SHP77 treated with DMSO at 0.1 percent for 48 hours (cell line): ENCODE results near the gene COL1A2.

Experiments used
- DNase-seq: peaks from one replicate; lab custom pipeline; 2025; lab: John Stamatoyannopoulos, UW

COL1A2 gene

GRCh38 chr7:94434042-94434441 is 39.3 kb downstream of the COL1A2 start:
- DNase-seq = no peak

- peak; percentile 34 for DNase-seq
Measured at GRCh38 chr7:94436018-94436604, 41.4 kb downstream of the COL1A2 start.

DNA sequence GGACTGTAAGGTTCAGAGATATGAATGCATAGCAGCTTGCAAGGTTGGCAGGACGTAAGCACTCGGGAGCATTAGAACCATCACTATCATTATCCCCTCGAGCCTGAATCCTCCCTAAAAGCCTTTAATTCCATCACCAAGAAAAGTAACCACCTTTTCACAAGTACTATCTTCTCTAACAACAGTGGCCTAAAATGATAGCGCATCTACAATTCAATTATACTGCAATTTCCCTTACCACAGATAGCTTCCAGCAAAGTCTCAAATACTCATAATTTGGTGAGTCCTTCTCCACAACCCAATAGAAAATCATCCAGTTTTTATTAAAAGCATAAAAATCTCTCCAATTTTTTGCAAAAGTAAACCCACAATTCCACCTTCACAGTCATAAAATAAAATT is 42.0 kb downstream of the COL1A2 start:
- no peak for DNase-seq

- no peak for DNase-seq
Measured at GRCh38 chr7:94439893-94440381, 45.2 kb downstream of the COL1A2 start.

DNA sequence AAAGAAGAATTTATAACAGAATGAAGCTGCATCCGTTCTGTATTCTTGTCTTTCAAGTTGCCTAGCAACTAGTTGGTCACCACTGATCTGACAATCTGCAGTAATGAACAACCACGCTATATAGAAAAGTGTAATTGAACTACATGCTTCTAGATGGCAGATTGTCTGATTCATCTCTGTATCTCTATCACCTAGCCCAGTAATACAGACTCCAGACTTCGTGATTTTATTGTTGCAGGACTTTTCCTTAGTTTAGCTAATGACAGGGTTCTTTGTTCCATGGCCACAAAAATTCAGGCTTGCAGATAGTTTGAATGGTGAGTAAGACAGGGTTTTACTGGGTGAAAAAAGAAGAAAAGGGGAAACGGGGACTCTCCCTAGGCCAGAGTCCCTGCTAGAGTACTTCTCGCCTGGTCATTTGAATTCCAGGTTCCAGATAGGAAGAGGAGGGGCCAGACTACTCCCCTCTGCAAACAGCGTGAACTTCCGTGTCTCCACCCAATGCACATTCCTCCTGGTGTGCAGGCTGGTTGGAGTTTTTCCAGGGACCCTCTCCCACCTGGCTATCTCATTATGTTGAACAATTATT is 45.9 kb downstream of the COL1A2 start:
- no peak for DNase-seq

- no peak for DNase-seq
Measured at GRCh38 chr7:94441138-94441537, 46.4 kb downstream of the COL1A2 start.

DNA sequence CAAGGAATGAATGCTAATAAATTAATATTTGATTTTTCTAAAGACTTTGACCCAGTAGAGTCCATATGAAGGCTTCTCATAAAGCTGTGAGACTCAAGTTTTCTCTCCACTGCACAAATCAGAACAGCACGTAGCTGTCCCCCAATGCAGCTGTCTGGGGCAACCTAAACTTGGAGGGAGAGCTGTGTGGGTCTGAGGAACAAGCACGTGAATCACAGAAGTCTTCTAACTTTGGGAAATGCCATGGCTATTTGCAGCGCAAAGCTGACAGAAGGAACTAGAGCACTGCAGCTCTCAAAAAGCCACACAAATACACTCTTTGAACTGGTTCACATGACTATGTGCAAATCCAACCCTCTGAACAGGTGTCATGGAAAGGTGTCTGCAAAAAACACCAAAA is 47.9 kb downstream of the COL1A2 start:
- DNase-seq = no peak

DNA sequence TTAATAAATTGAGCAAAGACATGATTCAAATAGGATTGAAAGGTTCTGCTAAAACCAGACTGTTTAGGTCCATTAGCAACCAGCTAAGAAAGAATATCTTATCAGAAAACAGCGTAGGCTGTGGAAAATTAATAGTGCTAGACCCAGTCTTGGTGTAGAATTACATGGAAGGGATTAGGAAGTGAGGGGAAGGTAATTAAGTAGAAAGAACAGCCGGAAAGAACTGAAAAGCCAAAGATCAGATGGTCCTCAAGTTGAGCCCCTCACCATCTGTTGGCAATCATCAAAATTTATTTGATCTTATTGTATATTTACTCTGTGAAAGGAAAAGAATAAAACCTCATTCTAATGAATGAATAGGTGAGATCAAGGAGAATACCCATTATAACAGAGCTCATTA is 50.1 kb downstream of the COL1A2 start:
- no peak for DNase-seq

DNA sequence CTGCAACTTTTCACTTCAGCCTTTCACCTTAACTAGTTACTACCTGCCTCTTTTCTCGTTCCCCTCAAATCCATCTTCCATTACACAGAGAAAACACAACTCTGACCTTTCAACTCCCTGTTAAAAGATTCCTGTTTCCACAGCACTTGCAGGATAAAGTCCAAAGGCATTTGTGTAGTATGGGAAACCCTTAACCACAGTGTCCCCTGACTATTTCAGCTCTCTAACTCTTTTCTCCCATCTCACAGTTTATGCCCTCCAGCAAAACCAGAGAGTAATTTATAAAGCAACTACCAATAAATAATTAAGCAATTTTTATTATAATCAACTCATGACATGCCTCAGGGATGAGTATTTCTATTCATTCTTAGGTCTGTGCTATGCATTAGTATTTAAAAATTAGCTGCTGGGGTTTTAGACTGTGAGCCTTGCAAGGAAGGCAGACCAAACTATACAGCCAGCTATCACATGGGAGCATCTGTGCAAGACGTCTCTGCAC is 51.0 kb downstream of the COL1A2 start:
- no peak for DNase-seq

DNA sequence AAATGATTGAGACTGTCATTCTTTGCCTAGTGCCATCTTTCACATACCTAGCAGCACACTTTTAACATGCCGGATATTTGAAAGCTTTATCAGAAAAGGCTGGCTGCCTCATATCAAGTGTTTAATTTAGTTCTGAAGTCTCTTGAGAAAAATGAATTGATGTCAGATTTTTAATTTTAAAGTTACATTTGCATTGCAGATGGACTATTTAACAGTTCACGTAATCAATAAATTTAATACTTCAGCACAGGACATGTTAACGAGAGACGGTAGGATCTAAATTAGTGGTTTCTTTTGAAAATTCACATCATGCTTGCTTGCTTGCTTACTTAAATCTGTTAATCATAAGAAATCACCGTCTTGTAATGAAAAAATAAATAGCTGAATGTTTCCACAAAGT is 51.6 kb downstream of the COL1A2 start:
- no peak for DNase-seq

GRCh38 chr7:94449151-94449725 is 54.5 kb downstream of the COL1A2 start:
- DNase-seq = peak; percentile 55

DNA sequence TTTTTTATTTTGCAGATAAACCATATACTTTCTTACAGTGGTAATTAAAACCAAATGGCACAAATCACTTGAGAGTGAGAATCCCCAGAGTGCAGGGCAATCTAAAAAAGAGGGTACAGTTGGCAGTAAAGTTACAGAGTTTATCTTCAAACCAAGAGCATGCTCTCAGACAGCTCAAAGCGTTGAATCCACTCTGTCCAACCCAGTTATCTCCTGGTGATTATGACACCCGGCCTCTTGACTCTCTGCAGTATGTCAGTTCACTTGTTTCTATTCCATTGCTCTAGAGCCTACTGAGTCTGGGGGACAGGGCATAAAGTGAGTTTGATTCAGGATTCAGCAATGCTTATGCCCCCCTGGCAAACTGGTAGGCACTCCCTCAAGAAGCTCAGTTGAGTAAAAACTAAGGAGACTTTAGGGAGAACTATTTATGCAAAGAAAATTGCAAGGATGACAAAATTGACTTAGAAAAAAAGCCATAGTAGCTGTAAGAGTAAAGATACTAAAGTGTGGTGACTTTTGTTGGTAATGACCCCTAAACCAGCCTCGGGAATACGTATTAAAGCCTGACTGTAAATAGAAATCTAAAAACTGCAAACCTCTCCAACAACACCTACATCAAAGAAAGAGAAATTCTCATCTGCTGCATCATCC is 55.5 kb downstream of the COL1A2 start:
- no peak for DNase-seq

DNA sequence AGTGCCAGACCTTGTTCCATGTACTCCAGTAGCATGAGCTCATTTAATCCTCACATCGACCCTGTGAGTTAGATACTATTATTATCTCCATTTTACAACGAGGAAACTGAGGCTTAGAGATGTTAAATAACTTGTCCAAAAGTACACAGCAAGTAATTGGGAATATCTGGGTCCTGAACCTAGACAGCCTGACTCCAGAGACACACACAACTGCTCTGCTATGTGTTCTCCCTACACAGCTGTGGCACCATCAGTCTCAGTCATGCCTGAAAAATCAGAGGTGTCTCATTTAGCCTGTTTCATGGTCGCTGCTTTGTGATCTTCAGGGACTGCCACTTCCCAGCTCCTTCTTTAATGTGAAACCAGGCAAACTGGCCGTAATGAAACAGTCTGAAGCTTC is 56.5 kb downstream of the COL1A2 start:
- peak; percentile 32 for DNase-seq

DNA sequence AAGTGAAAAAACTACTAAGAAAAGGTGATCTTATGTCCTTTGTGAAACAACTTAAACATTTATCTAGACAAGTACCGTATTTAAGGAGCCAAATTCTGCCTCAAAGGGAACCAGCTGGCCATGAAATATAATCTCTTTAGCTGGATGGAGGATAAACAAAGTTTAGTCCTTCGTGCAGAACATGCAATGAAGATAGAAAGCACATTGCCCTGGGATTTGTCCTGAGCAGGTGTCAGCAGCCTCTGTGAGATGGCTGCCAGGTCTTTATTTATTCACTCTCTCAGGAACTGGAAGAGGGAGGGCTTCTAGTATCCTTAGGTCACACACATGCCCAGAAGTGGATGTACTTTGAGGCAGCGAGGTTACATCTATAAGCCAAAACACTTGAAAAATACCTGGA is 57.5 kb downstream of the COL1A2 start:
- DNase-seq = peak; percentile 69

DNA sequence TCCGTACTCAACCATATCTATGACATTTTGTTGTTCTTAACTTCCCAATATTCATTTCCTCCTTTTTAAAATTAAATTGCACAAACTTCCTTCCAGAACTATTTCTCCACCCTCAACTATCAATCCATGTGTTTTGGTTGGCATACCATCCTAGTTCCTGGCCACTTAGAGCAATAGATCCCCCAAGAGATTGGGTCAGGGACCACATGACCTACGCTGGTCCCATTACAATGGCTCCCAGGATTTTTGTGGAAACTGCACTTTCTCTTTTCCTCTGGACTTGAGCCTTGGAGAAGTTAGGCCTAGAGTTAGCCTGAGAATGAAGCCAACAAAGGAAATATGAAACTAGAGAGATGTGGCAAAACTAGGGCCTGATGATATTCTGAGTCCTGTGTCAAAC is 59.2 kb downstream of the COL1A2 start:
- DNase-seq = no peak

DNA sequence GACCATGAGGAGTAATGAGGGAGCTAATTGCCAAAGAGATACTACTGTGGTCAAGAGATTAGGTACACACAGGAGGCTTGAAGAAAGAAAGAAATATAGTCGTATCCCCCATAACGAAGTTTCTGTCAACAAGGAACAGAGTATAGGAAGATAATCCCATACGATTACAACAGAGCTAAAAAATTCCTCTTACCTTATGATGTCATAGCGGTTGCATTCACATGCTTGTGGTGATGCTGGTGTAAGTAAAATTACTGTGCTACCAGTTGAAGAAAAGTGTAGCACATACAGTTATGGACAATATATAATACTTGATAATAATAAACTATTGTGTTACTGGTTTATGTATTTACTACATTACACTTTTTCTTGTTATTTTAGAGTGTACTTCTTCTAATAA is 63.3 kb downstream of the COL1A2 start:
- no peak for DNase-seq

GRCh38 chr7:94466516-94466915 is 71.8 kb downstream of the COL1A2 start:
- DNase-seq = no peak

DNA sequence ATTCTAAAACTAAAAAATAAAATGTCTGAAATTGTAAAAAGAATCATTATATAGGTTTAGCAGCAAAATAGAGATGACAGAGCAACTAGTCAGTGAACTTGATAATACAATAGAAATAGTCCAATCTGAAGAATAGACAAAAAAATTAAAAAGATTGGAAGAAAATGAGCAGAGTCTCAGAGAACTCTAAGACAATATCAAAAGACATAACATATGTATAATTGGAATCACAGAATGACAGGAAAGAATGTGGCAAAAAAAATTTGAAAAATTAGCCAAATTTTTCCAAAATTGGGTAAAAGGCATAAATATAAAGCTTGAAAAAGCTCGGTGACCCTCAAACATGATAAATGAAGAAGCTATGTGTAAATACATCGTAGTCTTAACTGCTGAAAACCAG is 76.9 kb downstream of the COL1A2 start:
- no peak for DNase-seq

GRCh38 chr7:94472608-94473007 is 77.9 kb downstream of the COL1A2 start:
- DNase-seq = no peak

- DNase-seq = no peak
Measured at GRCh38 chr7:94476251-94476840, 81.7 kb downstream of the COL1A2 start.

DNA sequence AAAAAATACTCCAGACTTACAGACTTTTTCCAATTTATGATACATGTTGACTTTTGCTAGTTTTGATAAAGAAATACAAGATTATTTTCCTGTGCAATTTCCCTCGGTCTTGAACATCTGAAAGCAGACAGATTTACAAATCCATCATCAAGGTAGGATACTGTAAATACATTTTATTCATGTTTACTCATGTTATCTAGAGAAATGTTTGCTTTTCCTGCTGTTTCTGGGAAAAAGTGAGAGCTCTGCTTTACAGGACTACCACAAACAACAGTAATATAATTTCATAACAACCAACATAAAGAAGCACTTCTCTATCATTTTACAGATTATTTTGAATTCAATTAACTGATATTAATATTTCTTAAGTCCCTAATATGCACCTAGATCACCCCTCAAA is 83.2 kb downstream of the COL1A2 start:
- no peak for DNase-seq

DNA sequence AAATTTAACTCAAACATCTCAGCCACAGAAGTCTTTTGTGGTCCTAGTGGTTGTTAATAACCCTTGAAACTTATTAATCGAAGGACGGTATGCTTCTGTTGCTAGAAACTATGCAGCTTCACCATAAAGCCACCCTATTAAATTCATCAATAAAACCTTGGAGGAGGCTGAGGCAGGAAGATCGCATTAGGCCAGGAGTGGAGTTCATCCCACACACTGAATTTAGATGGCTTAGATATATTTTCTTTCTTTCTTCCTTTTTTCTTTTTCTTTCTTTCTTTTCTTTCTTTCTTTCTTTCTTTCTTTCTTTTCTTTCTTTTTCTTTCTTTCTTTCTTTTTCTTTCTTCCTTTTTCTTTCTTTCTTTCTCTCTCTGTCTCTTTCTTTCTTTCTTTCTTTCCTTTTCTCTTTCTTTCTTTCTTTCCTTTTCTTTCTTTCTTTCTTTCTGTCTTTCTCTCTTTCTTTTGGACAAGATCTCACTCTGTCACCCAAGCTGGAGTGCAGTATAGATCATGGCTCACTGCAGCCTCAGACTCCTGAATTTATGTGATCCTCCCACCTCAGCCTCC is 84.0 kb downstream of the COL1A2 start:
- no peak for DNase-seq
